Panc1 (cell line): Measurements from ENCODE around the gene TSR3.

ENCODE experiments used
- CTCF ChIP-seq: fragments of 450-650 bp; IDR thresholded peaks from 2 replicates; pipeline ENCODE4 v1.5.1; 2017; ENCODE audit warnings: mild to moderate bottlenecking
- POLR2AphosphoS5 ChIP-seq: IDR thresholded peaks from 2 replicates; pipeline ENCODE4 v1.6.1; 2012; ENCODE audit warnings: mild to moderate bottlenecking, low read depth, low read length, moderate library complexity
- REST ChIP-seq, 2 experiments: IDR thresholded peaks; 2 replicates each; pipeline ENCODE4 v1.6.1; 2011 to 2012; ENCODE audit warnings: low read depth in 2 of 2, control low read depth in 1 of 2, low read length in 1 of 2, mild to moderate bottlenecking in 1 of 2, moderate library complexity in 1 of 2; ENCODE audit not compliant: insufficient read depth in 1 of 2
- SIN3A ChIP-seq: IDR thresholded peaks from 2 replicates; pipeline ENCODE4 v1.6.1; 2012; ENCODE audit warnings: low read depth, mild to moderate bottlenecking, low read length, moderate library complexity, borderline replicate concordance; ENCODE audit not compliant: insufficient read depth
- TCF7L2 ChIP-seq: IDR thresholded peaks from 2 replicates; pipeline ENCODE4 v1.6.1; 2011; ENCODE audit warnings: mild to moderate bottlenecking, low read depth, low read length, inconsistent platforms

- TF ChIP-seq CTCF, result no peak
- no peak for TF ChIP-seq POLR2AphosphoS5
- TF ChIP-seq SIN3A, result no peak
- TF ChIP-seq REST (IDR thresholded peaks at IDR 0.05; ENCODE audit: insufficient read depth in 1 of 2, low read depth in 2 of 2, low read length in 1 of 2), result no peak
- TF ChIP-seq TCF7L2, result no peak
These were observed 987 bp downstream of the TSR3 start for GRCh38 chr16:1350691-1351090.
